ENCODE measurements around the gene LEMD2.

The LEMD2 gene

GRCh38 chr6:33818293-33818692, 29.4 kb upstream of the LEMD2 start:
- no peak for DNase-seq

- DNase-seq: no peak
Observed at GRCh38 chr6:33817489-33817888, 28.6 kb upstream of the LEMD2 start.

DNA sequence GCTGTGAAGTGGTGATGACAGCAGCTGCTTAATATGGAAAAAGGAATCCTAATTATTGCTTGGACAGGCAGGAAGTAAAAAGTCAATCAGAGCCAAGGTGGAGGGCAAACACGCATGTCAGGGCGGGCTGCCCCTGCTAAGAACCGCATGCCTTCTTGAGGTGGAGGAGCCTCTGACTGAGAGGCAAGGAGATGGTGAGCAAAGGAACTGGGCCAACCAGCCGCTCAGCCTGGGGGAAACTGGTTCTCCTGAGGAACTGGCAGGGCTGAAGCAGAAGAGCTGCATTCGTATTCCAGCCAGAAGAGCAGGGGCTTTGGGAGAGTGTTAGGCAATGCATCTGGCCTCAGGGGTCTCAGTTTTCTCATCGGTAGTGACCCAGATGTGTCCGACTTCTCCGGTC, 28.0 kb upstream of the LEMD2 start:
- DNase-seq: no peak

DNA sequence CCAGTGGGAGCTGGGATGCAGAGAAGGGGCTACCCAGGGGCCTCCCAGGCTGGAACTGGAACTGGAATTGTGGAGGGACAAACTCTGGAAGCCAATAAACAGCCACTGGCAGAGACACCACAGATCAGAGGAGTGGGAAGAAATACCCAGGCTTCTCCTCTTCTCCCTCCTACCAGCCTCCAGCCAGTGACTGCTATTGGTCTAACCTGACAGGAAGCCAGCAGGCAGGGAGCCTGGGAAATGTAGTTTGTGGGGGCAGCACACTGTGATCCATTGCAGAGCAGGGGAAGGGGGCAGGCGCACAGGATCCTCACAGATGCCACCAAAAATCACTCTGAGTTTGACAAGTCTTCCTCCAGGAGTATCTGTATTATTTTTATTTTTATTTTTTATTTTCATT, 26.9 kb upstream of the LEMD2 start:
- DNase-seq: no peak

- no peak for DNase-seq
Observed at GRCh38 chr6:33813990-33814985, 25.4 kb upstream of the LEMD2 start.

GRCh38 chr6:33813246-33813904, 24.4 kb upstream of the LEMD2 start:
- no peak for DNase-seq

GRCh38 chr6:33812669-33813068, 23.7 kb upstream of the LEMD2 start:
- peak; percentile 48 to 50 for DNase-seq

- DNase-seq: no peak
Observed at GRCh38 chr6:33809594-33809993, 20.7 kb upstream of the LEMD2 start.

- no peak for DNase-seq
Observed at GRCh38 chr6:33808641-33809180, 19.8 kb upstream of the LEMD2 start.

GRCh38 chr6:33807606-33808005, 18.7 kb upstream of the LEMD2 start:
- no peak for DNase-seq

GRCh38 chr6:33806841-33807240, 17.9 kb upstream of the LEMD2 start:
- no peak for DNase-seq

GRCh38 chr6:33803571-33804053, 14.7 kb upstream of the LEMD2 start, which contains the start of gene MLN:
Gene MLN (minus strand): TSS chr6:33804003. CDS start chr6:33801163, 2,840 bp downstream.
- DNase-seq: no peak

GRCh38 chr6:33802186-33802958, 13.4 kb upstream of the LEMD2 start:
- DNase-seq: no peak

DNA sequence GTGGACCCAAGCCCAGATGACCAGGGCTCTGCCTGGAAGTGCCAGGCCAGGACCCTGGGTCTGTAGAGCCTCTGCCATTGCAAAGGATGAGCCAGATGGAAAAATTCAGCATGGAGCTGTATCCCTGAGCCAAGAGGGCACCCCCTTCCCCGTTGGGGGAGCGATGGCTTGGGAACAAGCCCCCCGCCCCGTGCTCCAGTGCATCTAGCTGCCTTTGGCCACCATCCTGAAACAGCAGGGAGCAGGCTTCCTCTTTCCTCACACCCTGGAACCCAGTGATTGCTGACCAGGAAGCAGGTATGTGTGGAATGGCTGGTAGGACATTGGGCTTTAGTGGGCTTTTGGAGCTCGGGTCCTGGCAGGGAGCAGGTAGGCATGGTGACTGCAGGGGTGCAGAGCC, 12.7 kb upstream of the LEMD2 start:
- no peak for DNase-seq

GRCh38 chr6:33800248-33800969, 11.5 kb upstream of the LEMD2 start:
- no peak for DNase-seq

- DNase-seq: no peak
Observed at GRCh38 chr6:33799454-33800113, 10.7 kb upstream of the LEMD2 start.

GRCh38 chr6:33798343-33798848, 9.5 kb upstream of the LEMD2 start:
- DNase-seq: no peak

DNA sequence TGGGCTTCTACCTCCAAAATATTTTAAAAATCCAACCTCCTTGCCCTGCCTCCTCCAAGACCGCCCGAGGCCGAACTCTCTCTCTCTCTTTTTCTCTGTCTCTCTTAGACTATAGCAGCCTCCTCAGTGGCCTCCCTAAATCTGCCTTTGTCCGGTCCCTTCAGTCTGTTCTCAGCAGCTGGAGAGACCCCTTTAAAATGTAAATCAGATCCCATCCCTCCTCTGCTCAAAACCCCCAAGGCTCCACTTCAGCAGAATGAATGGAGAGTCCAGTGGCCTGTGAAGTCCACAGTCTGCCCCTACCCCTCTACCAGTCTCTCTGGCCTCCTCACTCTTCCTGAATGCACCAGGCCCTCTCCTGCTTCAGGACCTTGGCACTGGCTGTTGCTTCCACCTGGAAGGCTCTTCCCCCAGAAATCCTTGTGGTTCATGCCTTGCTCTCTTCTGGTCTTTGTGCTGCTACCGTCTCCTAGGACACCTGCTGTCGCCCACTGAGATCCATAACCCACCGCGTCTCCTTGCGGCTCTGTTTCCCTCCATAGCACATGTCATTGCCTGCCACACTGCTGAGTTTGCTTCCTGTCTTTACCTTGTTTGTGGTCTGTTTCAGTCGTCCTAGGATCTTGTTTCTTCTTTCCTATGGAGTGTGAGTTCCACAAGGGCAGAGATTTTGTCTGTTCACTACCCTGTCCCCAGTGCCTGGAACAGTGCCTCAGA, 8.9 kb upstream of the LEMD2 start:
- DNase-seq: no peak

DNA sequence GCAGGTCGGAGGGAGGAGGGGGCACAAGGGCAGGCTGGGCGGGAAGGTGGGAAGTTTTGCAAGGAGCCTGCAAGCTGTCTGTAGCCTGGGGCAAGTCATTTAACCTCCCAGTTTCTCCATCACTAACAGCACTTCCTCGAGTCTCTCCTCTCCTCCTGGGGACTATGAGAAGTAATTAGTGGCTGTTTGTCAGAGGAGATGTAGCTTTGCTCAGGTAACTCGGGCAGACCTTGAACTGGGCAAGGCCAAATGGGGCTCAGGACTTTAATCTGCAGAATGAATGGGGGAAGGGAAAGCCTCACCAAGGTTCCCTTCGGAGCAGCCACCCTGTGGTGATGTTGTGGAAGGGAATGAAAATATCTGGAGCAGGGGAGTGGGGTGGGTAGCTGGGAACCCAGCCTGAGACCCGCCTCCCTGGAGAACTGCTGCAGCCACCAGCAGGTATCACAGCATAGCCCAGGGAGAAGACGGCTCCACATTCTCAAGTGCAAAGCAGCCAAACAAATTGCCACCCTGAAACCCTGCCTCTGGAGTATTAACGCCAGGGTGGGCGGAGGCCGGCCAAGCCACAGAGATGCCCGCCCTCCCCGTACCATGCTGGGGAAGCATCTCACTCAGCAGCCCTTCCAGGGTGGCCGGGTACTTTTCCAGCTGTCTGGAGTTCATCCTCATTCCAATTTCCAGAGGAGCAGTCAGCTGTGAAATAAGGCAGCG, 6.1 kb upstream of the LEMD2 start:
- DNase-seq: no peak

DNA sequence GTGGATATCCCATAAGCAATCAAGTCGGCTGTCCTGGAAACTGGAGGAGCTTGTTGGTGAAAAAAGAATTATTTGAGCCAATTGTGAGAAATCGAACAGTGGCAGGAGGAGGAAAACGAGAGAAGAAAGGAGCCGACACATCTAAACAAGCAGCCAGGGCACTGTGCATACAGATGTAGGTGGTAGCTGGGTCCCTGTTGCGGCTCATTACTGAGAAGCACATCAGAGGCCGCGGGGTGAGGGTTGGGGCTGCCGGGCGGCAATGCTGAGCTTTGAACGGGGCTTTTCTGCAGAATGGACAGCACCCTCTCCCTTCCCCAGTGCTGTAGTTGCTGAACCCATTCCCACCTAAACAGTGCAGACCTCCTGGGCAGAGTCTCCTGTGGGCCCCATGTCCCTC, 4.1 kb upstream of the LEMD2 start:
- DNase-seq: no peak

All from activated T-cell treated with anti-CD3 and anti-CD28 coated beads, Interleukin-2, amount 50 U/mL, for 48 hours (primary cell).